ENCODE measurements around the gene ORC2.
"Not testable (repeated sequence)": the region's sequence is repeated elsewhere in the genome, so short reads cannot be mapped to it uniquely, and the experiment has no call there.

Gene ORC2

GRCh38 chr2:200993097-200993496, 29.6 kb upstream of the ORC2 start:
- no peak overlapping the region for H3K23ac ChIP-seq (ENCODE audit: low read length)
- no peak overlapping the region for H2BK15ac ChIP-seq (replicated peaks; ENCODE audit: low read depth)
- H3K4me3 ChIP-seq (ENCODE audit: low read length) = no peak overlapping the region
- H3K56ac ChIP-seq (ENCODE audit: low read length) = no peak overlapping the region
- H3K79me2 ChIP-seq (ENCODE audit: control insufficient read depth, insufficient read depth, low read length) = no peaks in the 10 kb centered on the region
- H3K27ac ChIP-seq (ENCODE audit: low read depth, low read length) = no peak overlapping the region
- no peaks in the 10 kb centered on the region for H3K4me1 ChIP-seq (ENCODE audit: control insufficient read depth, low read depth, low read length)
- H2AK5ac ChIP-seq (ENCODE audit: low read length) = no peak overlapping the region
- no peak overlapping the region for H4K8ac ChIP-seq (ENCODE audit: low read depth, low read length)
- H3K4me2 ChIP-seq (ENCODE audit: low read length) = no peak overlapping the region
- H3K4ac ChIP-seq (ENCODE audit: low read depth, low read length) = no peak overlapping the region
- no peak overlapping the region for H2BK5ac ChIP-seq (ENCODE audit: low read length)
- H3K36me3 ChIP-seq (ENCODE audit: control insufficient read depth, insufficient read depth, low read length) = no peaks in the 10 kb centered on the region
- no peak overlapping the region for H3K9ac ChIP-seq (ENCODE audit: low read length)
- no peaks in the 10 kb centered on the region for H3K27me3 ChIP-seq (ENCODE audit: insufficient read depth, low read length, poor library complexity)
- no peak overlapping the region for H3K18ac ChIP-seq (ENCODE audit: low read length)
- H4K5ac ChIP-seq (ENCODE audit: low read length) = no peak overlapping the region
- no peaks in the 10 kb centered on the region for H3K79me1 ChIP-seq (ENCODE audit: low read length)
- WGBS (ENCODE audit: extremely low coverage, insufficient coverage, low lambda C conversion rate) = 100% methylated on average over 1 of the region's 3 CpGs
- DNase-seq = no peak
- H2BK120ac ChIP-seq (ENCODE audit: low read depth, low read length) = no peak overlapping the region

GRCh38 chr2:200987137-200987536, 23.7 kb upstream of the ORC2 start:
- H3K56ac ChIP-seq (ENCODE audit: low read length) = no peak overlapping the region
- H3K23ac ChIP-seq (ENCODE audit: low read length) = no peak overlapping the region
- H3K4me3 ChIP-seq (ENCODE audit: low read length) = no peak overlapping the region
- H3K18ac ChIP-seq (ENCODE audit: low read length) = no peak overlapping the region
- no peak overlapping the region for H4K8ac ChIP-seq (ENCODE audit: low read depth, low read length)
- DNase-seq = no peak
- no peaks in the 10 kb centered on the region for H3K79me2 ChIP-seq (ENCODE audit: control insufficient read depth, insufficient read depth, low read length)
- no peak overlapping the region for H3K4me2 ChIP-seq (ENCODE audit: low read length)
- no peak overlapping the region for H3K27ac ChIP-seq (ENCODE audit: low read depth, low read length)
- no peaks in the 10 kb centered on the region for H3K79me1 ChIP-seq (ENCODE audit: low read length)
- H3K36me3 ChIP-seq (ENCODE audit: control insufficient read depth, insufficient read depth, low read length) = no peaks in the 10 kb centered on the region
- H2AK5ac ChIP-seq (ENCODE audit: low read length) = no peak overlapping the region
- no CpG with 5 or more reads among the region's 8 CpGs for WGBS (ENCODE audit: extremely low coverage, insufficient coverage, low lambda C conversion rate)
- no peak overlapping the region for H4K5ac ChIP-seq (ENCODE audit: low read length)
- no peak overlapping the region for H2BK5ac ChIP-seq (ENCODE audit: low read length)
- H2BK120ac ChIP-seq (ENCODE audit: low read depth, low read length) = no peak overlapping the region
- no peak overlapping the region for H2BK15ac ChIP-seq (replicated peaks; ENCODE audit: low read depth)
- no peak overlapping the region for H3K4ac ChIP-seq (ENCODE audit: low read depth, low read length)
- H3K4me1 ChIP-seq (ENCODE audit: control insufficient read depth, low read depth, low read length) = no peaks in the 10 kb centered on the region
- H3K27me3 ChIP-seq (ENCODE audit: insufficient read depth, low read length, poor library complexity) = no peaks in the 10 kb centered on the region
- no peak overlapping the region for H3K9ac ChIP-seq (ENCODE audit: low read length)

GRCh38 chr2:200985799-200986198, 22.3 kb upstream of the ORC2 start:
- no peak overlapping the region for H2BK5ac ChIP-seq (ENCODE audit: low read length)

GRCh38 chr2:200976710-200977109, 13.2 kb upstream of the ORC2 start:
- Histone ChIP-seq H4K5ac (ENCODE audit: low read length) (no peak overlapping the region), H2BK120ac (ENCODE audit: low read depth, low read length) (no peak overlapping the region), H3K18ac (ENCODE audit: low read length) (no peak overlapping the region), H3K23ac (ENCODE audit: low read length) (no peak overlapping the region), H3K4me3 (ENCODE audit: low read length) (no peak overlapping the region), H3K4me1 (ENCODE audit: control insufficient read depth, low read depth, low read length) (no peaks in the 10 kb centered on the region), H3K79me2 (ENCODE audit: control insufficient read depth, insufficient read depth, low read length) (no peaks in the 10 kb centered on the region), H3K4me2 (ENCODE audit: low read length) (no peak overlapping the region), H3K27ac (ENCODE audit: low read depth, low read length) (no peak overlapping the region), H3K79me1 (ENCODE audit: low read length) (no peaks in the 10 kb centered on the region), H3K36me3 (ENCODE audit: control insufficient read depth, insufficient read depth, low read length) (no peaks in the 10 kb centered on the region), H3K9ac (ENCODE audit: low read length) (no peak overlapping the region), H3K56ac (ENCODE audit: low read length) (no peak overlapping the region), H2BK15ac (replicated peaks; ENCODE audit: low read depth) (no peak overlapping the region), H3K4ac (ENCODE audit: low read depth, low read length) (no peak overlapping the region), H2AK5ac (ENCODE audit: low read length) (no peak overlapping the region), H3K27me3 (ENCODE audit: insufficient read depth, low read length, poor library complexity) (no peaks in the 10 kb centered on the region), H2BK5ac (ENCODE audit: low read length) (no peak overlapping the region), H4K8ac (ENCODE audit: low read depth, low read length) (no peak overlapping the region)
- DNase-seq = no peak

More at GRCh38 chr2:200985799-200986198, 22.3 kb upstream of the ORC2 start:
- H3K36me3 ChIP-seq (ENCODE audit: control insufficient read depth, insufficient read depth, low read length) = no peaks in the 10 kb centered on the region
- H2AK5ac ChIP-seq (ENCODE audit: low read length) = no peak overlapping the region
- H4K5ac ChIP-seq (ENCODE audit: low read length) = no peak overlapping the region
- H3K79me2 ChIP-seq (ENCODE audit: control insufficient read depth, insufficient read depth, low read length) = no peaks in the 10 kb centered on the region
- no peak overlapping the region for H4K8ac ChIP-seq (ENCODE audit: low read depth, low read length)
- no peak overlapping the region for H2BK120ac ChIP-seq (ENCODE audit: low read depth, low read length)
- no peak overlapping the region for H3K27ac ChIP-seq (ENCODE audit: low read depth, low read length)
- DNase-seq = no peak
- no peaks in the 10 kb centered on the region for H3K4me1 ChIP-seq (ENCODE audit: control insufficient read depth, low read depth, low read length)
- no peak overlapping the region for H3K9ac ChIP-seq (ENCODE audit: low read length)
- no peak overlapping the region for H2BK15ac ChIP-seq (replicated peaks; ENCODE audit: low read depth)
- H3K18ac ChIP-seq (ENCODE audit: low read length) = no peak overlapping the region
- no peak overlapping the region for H3K4me2 ChIP-seq (ENCODE audit: low read length)
- no peaks in the 10 kb centered on the region for H3K79me1 ChIP-seq (ENCODE audit: low read length)
- H3K23ac ChIP-seq (ENCODE audit: low read length) = no peak overlapping the region
- H3K4ac ChIP-seq (ENCODE audit: low read depth, low read length) = no peak overlapping the region
- H3K4me3 ChIP-seq (ENCODE audit: low read length) = no peak overlapping the region
- no CpG with 5 or more reads among the region's 2 CpGs for WGBS (ENCODE audit: extremely low coverage, insufficient coverage, low lambda C conversion rate)
- H3K56ac ChIP-seq (ENCODE audit: low read length) = no peak overlapping the region
- H3K27me3 ChIP-seq (ENCODE audit: insufficient read depth, low read length, poor library complexity) = no peaks in the 10 kb centered on the region

- Histone ChIP-seq H3K79me1 (ENCODE audit: low read length) (no peaks in the 10 kb centered on the region), H3K4me2 (ENCODE audit: low read length) (no peak overlapping the region), H2BK15ac (replicated peaks; ENCODE audit: low read depth) (no peak overlapping the region), H3K4ac (ENCODE audit: low read depth, low read length) (no peak overlapping the region), H3K9ac (ENCODE audit: low read length) (no peak overlapping the region), H2AK5ac (ENCODE audit: low read length) (no peak overlapping the region), H3K18ac (ENCODE audit: low read length) (no peak overlapping the region), H2BK120ac (ENCODE audit: low read depth, low read length) (no peak overlapping the region), H3K4me3 (ENCODE audit: low read length) (no peak overlapping the region), H4K5ac (ENCODE audit: low read length) (no peak overlapping the region), H3K36me3 (ENCODE audit: control insufficient read depth, insufficient read depth, low read length) (no peaks in the 10 kb centered on the region), H3K4me1 (ENCODE audit: control insufficient read depth, low read depth, low read length) (no peaks in the 10 kb centered on the region), H3K27me3 (ENCODE audit: insufficient read depth, low read length, poor library complexity) (no peaks in the 10 kb centered on the region), H3K79me2 (ENCODE audit: control insufficient read depth, insufficient read depth, low read length) (no peaks in the 10 kb centered on the region), H4K8ac (ENCODE audit: low read depth, low read length) (no peak overlapping the region), H3K56ac (ENCODE audit: low read length) (no peak overlapping the region), H3K23ac (ENCODE audit: low read length) (no peak overlapping the region), H3K27ac (ENCODE audit: low read depth, low read length) (no peak overlapping the region), H2BK5ac (ENCODE audit: low read length) (no peak overlapping the region)
- DNase-seq = no peak
Measured at GRCh38 chr2:200975672-200976071, 12.2 kb upstream of the ORC2 start.

- not testable (repeated sequence) for H3K4me1 ChIP-seq (ENCODE audit: control insufficient read depth, low read depth, low read length); H4K5ac ChIP-seq (ENCODE audit: low read length); H3K4me2 ChIP-seq (ENCODE audit: low read length); H3K23ac ChIP-seq (ENCODE audit: low read length); H3K27ac ChIP-seq (ENCODE audit: low read depth, low read length); DNase-seq; H4K8ac ChIP-seq (ENCODE audit: low read depth, low read length); H2AK5ac ChIP-seq (ENCODE audit: low read length); H3K4ac ChIP-seq (ENCODE audit: low read depth, low read length); H2BK120ac ChIP-seq (ENCODE audit: low read depth, low read length); H3K36me3 ChIP-seq (ENCODE audit: control insufficient read depth, insufficient read depth, low read length); H3K9ac ChIP-seq (ENCODE audit: low read length); H3K27me3 ChIP-seq (ENCODE audit: insufficient read depth, low read length, poor library complexity); H2BK15ac ChIP-seq (replicated peaks; ENCODE audit: low read depth); H3K4me3 ChIP-seq (ENCODE audit: low read length); H3K79me1 ChIP-seq (ENCODE audit: low read length); H2BK5ac ChIP-seq (ENCODE audit: low read length); H3K18ac ChIP-seq (ENCODE audit: low read length); H3K56ac ChIP-seq (ENCODE audit: low read length); H3K79me2 ChIP-seq (ENCODE audit: control insufficient read depth, insufficient read depth, low read length)
- WGBS (ENCODE audit: extremely low coverage, insufficient coverage, low lambda C conversion rate) = no CpG with 5 or more reads among the region's 3 CpGs
Measured at GRCh38 chr2:200970057-200970456, 6.6 kb upstream of the ORC2 start.

All from mesendoderm (in vitro differentiated cells).